GM21528 (cell line): ENCODE measurements around the gene MMP20.

Experiments
- ATAC-seq: cut with Tn5 transposase; IDR thresholded peaks from one replicate; pipeline ENCODE4 v1.9.1; 2021; ENCODE audit warnings: mild to moderate bottlenecking, moderate library complexity; ENCODE audit not compliant: unreplicated experiment, low FRiP score

Gene MMP20

GRCh38 chr11:102561636-102562035, 63.5 kb downstream of the MMP20 start:
- ATAC-seq = no peak

DNA sequence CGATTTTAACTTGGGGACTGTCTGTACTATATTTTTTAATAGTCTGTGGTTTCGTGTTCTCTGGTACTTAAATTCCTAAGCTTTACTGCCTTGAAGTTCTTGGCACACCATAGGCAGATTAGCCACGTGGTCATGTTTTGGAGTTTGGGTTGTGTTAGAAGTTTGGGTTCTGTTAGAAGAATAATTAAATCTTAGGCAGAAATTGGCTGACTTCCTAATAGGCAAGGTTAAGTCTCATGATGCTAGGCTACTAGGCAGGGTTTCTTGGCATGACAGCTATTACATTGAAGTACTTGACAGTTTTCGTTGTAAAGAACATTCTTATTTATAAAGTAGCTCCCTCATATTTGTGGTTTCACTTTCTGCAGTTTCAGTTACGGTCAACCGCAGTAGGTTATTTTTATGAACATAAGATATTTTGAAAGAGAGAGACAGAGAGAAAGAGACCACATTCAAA, 64.5 kb downstream of the MMP20 start:
- ATAC-seq = peak; percentile 77

DNA sequence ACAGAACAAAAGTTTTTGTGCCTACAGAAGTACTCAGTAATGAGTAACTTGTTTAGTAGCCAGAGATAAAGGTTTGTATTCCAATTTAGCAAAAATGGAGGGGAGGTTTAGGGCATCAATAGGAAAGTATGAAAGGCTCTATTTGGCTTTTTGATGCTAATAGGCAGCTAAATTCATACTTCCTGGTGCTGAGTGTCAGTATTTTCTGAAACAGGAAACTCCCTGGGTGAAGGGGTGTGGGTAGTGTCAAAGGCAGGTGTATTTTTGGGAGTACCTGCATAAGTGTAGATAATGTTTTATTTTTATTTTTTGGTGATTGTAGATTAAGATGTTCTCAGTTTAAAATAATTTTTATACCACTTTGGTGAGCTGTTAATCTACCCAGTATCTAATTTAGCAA, 65.3 kb downstream of the MMP20 start:
- peak; percentile 51 for ATAC-seq

GRCh38 chr11:102555091-102555490, 70.0 kb downstream of the MMP20 start:
- ATAC-seq = no peak

DNA sequence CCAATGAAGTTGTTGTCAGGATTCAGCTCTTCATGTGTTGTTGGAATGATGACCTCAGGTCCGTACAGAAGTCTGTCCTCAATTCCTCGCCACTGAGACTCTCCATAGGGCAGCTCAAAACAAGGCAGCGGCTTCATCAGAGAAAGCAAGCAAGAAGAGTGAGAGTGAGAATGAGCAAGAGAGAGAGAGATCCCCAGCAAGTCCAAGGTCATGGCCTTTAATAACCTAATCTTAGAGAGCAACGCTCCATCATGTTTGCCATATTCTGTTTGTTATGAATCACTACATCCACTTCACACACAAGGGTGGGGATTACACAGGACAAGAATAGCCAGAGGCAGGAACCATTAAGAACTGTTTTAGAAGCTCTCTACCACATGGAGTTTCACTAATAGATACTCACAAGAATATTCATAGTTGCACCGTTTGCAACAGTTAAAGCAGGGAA, 71.3 kb downstream of the MMP20 start:
- ATAC-seq = peak; percentile 75

DNA sequence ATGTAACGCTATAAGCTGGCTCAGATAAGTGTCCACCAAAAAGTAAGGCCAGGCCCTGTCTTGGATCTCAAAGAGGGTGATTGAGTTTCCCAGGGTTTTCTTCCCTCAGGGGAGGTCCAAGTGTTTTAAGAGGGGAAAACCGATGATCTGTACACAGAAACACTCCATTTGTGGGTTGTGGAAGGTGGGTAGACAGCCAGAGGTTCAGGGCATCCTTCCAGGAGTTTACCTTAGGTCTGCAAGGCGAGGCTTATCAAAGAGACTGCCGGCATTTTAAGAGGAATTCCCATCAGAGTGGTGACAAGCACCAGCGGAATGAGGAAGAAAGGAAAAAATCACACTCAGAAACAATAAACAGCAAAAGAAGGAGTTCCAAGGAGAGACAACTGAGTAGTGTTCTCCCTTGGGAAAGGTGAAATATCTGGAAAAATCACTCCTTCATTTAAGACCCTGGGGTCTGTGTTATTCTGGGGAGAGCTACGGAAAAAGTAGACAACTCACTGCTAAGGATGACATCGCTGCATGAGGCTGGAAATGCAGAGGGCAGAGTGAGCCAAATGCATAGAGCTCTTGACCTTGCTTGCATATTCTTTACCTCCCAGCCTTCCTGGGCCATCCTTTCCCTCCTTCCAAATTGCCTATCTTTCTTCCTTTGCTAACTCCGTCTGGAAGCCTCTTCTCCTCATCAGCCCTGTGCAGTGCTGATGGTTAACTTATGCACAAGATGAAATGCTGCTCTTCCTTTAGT, 72.5 kb downstream of the MMP20 start:
- no peak for ATAC-seq

DNA sequence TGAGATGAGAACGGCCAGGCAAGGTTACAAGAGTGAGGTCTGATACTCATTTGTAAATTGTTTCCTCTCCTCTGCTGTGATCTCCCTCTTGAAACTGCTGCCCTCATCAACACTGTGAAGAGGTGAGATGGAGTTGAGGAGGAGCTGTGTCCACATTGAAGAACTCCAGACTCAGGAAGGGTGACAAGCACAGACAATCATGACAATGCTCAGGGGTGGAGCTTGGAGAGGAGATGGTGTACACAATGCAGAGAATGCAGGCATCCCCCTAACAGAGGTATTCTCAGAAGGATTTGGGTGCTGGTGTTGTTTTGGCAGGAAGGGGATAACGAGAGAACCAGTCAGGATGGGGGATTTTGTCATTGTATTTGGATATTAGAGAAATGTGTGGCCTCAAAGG, 73.1 kb downstream of the MMP20 start:
- ATAC-seq = no peak

DNA sequence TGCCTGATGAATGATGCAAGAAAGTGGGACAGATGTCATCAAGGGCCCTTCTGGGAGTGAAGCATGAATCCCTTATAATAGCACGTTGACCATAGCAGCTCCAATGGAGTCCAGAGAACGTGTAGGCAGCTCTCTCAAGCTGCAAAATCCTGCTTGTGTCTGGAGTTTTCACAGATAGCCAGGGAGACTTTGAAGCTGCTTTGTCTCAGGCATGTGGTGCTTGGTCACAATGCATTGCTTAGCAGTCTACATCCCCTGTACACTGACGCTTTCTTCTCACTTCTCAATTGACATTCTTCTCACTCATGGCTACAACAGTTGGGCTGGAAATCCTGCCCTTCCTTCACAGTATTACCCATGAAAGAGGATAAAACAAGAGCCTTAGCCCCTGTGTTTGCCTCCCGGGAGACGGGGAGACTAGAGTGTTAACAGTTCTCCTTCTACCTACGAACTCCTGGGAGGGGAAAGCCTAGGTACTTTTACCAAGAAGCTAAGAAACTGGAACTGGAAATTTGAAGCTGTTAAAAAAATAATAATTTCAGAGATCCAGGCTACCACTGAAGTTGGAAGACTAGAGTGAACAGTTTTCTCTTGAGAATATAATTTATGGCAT, 73.9 kb downstream of the MMP20 start:
- ATAC-seq = no peak

DNA sequence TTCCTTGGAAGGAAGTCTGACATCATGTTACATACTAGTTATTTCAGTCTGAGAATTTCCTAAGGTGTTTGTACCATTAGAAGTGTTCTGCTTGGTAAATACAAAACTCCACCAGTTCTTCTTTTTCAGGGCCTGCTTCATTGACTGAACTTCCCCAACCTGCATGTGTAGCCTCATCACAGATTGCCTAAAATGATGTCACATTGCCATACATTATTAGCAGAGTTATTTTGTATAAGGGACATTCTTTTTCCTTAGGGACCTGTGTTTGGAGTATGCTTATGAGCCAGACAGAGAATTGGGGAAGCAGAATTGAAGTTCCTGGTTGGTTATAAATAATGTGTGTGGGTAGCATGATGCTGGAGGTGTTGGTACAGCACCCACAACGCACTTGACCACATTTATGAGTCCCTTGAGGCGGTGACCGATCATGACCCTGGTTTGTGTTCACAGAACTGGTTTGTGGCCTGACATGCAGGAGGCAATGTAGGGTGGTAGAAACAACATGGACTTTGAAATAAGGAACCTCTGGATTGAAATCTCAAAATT, 78.1 kb downstream of the MMP20 start:
- peak; percentile 67 for ATAC-seq

GRCh38 chr11:102546427-102546826, 78.7 kb downstream of the MMP20 start:
- peak; percentile 71 for ATAC-seq

GRCh38 chr11:102545701-102546100, 79.4 kb downstream of the MMP20 start:
- ATAC-seq = no peak

GRCh38 chr11:102544594-102544993, 80.5 kb downstream of the MMP20 start:
- ATAC-seq = no peak

GRCh38 chr11:102539567-102539966, 85.6 kb downstream of the MMP20 start:
- ATAC-seq = no peak

- no peak for ATAC-seq
Observed at GRCh38 chr11:102538932-102539331, 86.2 kb downstream of the MMP20 start.

- no peak for ATAC-seq
Observed at GRCh38 chr11:102534261-102534872, 90.8 kb downstream of the MMP20 start.

DNA sequence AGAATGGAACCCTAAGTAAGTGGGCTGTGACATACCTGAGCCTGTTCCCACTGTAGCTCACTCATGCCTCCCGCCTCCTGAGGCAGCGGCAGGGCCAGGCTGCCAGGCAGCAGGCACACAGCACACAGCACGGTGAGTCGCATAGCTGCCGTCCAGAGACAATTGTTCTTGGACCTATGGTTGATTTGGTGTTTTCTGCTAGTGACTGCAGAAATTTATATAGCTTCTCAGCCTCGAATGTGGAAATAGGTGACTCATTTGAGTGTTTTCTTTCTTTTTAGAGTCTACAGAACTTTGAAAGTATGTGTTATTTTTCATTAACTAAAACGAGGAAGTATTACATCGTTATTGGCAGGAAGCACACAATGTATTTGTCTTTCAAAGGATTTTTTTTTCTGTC, 94.6 kb downstream of the MMP20 start, which contains the start of gene MMP7:
Gene MMP7 (minus strand): TSS at position 190 of the 400 bp plus-strand sequence. CDS start 47 bp downstream, at position 143.
- ATAC-seq = no peak

- no peak for ATAC-seq
Observed at GRCh38 chr11:102528618-102529017, 96.5 kb downstream of the MMP20 start.

DNA sequence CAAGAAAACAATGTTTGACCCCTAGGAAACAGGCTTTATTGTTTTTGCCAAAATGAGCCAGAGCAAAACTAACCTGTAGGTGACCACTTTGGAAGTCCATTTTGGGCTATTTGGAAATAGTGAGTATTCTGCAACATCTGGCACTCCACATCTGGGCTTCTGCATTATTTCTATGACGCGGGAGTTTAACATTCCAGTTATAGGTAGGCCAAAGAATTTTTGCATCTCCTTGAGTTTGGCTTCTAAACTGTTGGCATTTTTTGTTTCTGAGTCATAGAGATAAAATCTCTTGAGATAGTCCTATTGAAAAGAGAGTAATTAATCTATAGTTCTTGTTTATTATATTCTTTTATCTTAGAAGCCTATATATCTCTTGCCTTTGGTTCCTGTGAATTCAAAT, 97.4 kb downstream of the MMP20 start:
- ATAC-seq = no peak

DNA sequence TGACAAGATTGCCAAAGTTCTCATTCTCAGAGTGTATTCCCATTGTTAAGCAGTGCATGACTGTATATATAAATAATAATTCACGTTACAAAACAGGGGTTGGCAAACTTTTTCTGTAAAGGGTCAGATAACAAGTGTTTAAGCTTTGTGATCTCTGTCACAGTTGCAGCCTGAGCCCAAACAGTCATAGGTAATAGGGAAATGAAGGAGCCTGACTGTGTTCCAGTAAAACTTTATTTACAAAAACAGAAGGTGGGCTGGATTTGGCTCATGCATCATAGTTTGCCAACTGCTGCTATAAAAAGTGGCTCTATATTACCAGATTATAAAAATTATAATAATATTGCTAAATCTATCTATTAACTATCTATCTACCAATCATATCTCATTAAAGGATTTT, 98.1 kb downstream of the MMP20 start:
- ATAC-seq = no peak
